NCI-H1436 treated with DMSO at 0.1 percent for 48 hours (cell line): Measurements from ENCODE around the gene TREX2.

Source experiments
- DNase-seq: peaks from one replicate; lab custom pipeline; 2025; lab: John Stamatoyannopoulos, UW

Gene TREX2

DNA sequence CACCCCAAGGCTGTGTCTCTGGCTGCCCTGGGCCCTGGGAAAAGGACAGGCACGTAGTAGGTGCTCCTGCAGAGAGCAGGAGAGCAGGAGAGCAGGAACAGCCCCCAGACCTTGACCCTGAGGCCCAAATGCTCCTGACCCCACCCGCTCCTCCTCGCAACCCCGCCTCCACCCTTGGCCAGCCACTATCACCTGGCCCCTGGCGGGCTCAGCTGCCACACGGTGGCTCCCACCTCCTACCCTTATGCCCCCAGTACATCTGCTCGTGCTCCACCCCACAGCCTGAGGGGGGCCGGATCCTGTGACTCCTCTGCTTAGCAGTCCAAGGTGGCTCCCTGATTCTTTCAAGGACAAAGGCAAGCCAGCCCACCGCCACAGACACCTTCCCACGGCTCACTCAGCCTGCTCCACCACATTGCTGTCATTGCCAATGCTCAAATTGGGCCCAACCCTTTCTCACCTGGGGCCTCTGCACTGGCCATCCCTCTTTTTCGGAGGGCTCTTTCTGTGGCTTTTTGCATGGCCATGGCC lies 30.0 kb upstream of the TREX2 start:
- no peak for DNase-seq

GRCh38 chrX:153475271-153475670 lies 29.4 kb upstream of the TREX2 start:
- no peak for DNase-seq

DNA sequence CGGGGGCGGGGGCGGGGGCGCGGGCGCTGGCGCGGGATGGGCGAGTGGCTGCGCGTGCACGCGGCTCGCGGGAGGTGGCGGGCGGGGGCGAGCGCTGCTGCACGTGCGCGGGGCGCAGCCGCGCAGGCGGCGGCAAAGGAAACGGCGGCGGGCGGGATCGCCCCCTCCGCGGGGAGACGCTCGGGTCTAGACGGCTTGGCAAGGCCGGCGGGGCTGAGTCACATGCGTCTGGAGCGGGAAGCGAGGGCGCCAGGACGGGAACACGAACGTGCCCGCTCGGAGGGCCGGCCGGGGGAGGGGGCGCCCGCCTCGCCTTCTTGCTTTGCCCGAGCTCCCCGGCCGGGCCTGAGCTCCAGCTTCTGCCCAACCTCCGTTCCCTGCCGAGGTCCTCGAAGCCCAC lies 28.9 kb upstream of the TREX2 start:
- no peak for DNase-seq

GRCh38 chrX:153474266-153474665 lies 28.4 kb upstream of the TREX2 start:
- no peak for DNase-seq

GRCh38 chrX:153473126-153473525 lies 27.3 kb upstream of the TREX2 start:
- no peak for DNase-seq

GRCh38 chrX:153471663-153472280 lies 25.9 kb upstream of the TREX2 start:
- DNase-seq: no peak

- DNase-seq: peak; percentile 70
Measured at GRCh38 chrX:153470411-153471363, 24.8 kb upstream of the TREX2 start, which contains the start of gene HAUS7. Gene HAUS7, minus strand, starts transcription at chrX:153470576. Its CDS starts 19 bp downstream, at chrX:153470557.

- no peak for DNase-seq
Measured at GRCh38 chrX:153469811-153470410, 24.1 kb upstream of the TREX2 start.

DNA sequence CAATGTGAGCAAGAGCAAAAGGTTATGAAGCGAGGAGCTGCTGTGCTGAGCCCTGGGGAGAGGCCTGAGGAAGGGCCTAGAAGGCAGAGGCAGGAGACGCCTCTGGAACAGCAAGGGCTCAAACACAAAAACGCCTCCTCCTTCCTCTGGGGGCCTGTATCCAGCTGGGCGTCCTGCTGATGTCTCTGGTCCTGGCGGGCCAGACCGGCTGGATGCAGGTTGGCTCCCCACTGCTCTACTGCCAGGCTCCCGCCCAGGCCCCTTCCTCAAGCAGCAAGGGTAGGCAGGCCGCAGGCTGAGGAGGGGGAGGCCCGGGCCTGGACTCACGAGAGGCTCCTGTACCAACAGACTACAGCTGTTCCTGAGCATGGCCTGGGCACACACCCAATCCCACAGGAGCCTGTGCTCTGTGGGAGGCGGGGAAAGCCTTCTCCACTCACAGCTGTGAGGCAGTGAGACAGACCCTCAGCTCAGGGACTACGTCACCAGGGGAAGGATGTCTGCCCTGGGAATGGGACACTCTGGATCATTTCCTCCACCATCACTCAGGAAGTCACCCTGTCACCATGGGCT lies 22.2 kb upstream of the TREX2 start:
- no peak for DNase-seq

DNA sequence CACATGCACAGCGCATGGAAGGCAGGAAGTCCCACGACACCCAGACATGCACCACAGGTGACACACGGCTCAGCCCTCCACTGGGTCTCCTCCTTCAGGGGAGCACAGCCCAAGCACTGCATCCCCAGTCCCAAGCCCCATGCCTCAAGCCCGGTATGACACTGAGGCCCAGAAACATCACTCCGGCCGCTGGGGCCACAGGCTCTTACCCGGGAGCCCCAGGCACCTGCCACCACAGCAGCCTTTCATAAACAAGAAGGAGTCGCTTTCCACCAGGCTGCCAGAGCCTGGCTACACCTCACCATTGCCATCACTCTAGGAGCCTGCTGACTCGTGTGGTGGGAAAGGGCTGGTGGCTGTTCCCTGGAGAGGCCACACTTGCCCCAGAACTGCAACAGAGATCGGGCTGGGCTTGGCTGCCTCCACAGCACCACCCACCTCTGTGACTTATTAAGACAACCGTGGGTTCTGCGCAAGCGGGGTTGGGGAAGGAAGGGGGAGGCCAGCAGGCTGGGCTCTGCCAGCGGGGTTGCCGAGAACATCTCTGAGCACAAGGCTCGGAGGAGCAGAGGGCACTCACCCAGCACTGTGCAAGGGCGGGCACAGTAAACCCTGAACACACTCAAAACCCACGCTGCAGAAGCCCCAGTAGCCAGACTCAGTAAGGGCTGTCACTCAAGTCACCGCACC lies 20.0 kb upstream of the TREX2 start:
- no peak for DNase-seq

- DNase-seq: no peak
Measured at GRCh38 chrX:153464116-153464515, 18.3 kb upstream of the TREX2 start.

- no peak for DNase-seq
Measured at GRCh38 chrX:153463556-153463955, 17.7 kb upstream of the TREX2 start.

GRCh38 chrX:153463031-153463430 lies 17.2 kb upstream of the TREX2 start:
- no peak for DNase-seq

GRCh38 chrX:153462291-153462690 lies 16.4 kb upstream of the TREX2 start:
- DNase-seq: no peak

GRCh38 chrX:153460826-153461225 lies 15.0 kb upstream of the TREX2 start:
- DNase-seq: no peak

GRCh38 chrX:153459986-153460385 lies 14.1 kb upstream of the TREX2 start:
- DNase-seq: no peak

DNA sequence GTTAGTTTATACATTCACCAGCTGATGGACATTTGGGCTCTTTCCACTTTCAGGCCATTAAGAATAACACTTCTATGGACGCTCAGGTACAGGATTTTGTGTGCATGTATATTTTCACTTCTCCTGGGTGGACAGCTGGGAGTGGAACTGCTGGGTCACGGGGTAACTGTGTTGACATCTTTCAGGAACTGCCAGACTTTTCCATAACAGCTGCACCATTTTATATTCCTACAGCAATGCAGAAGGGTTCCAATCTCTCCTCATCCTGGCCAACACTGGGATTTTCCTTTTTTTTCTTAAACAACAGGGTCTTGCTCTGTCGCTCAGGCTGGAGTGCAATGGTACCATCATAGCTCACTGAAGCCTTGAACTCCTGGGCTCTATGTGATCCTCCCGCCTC lies 12.6 kb upstream of the TREX2 start:
- DNase-seq: no peak

DNA sequence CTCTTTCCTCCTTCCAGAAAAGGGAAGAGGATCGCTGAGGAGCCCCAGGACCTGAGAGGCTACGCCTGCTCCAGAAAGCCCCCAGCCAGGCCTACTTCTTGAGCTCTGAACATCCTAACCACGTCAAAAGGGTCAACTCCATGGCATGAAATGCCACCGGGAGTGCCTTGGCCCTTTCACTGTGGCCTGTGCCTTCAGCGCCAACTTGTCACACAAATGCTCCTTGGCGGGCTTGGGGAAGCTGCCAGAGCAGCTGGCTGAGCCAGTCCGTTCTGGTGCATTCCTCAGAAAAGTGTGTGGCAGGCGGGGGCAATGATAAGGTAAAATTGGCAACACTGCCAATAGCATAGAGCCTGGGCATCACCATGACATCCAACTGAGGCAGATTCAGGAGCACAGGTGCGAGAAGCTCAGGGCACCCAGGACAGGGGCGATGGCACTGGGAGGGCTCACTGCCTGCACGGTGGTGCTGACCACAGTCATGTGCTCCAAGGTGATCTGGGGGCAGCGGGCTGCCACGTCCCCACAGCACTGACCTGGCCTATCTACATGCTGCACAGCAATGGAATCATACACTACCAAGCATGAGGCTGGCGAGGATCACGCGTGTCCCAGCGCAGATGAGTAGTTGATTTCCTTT lies 12.1 kb upstream of the TREX2 start:
- no peak for DNase-seq

DNA sequence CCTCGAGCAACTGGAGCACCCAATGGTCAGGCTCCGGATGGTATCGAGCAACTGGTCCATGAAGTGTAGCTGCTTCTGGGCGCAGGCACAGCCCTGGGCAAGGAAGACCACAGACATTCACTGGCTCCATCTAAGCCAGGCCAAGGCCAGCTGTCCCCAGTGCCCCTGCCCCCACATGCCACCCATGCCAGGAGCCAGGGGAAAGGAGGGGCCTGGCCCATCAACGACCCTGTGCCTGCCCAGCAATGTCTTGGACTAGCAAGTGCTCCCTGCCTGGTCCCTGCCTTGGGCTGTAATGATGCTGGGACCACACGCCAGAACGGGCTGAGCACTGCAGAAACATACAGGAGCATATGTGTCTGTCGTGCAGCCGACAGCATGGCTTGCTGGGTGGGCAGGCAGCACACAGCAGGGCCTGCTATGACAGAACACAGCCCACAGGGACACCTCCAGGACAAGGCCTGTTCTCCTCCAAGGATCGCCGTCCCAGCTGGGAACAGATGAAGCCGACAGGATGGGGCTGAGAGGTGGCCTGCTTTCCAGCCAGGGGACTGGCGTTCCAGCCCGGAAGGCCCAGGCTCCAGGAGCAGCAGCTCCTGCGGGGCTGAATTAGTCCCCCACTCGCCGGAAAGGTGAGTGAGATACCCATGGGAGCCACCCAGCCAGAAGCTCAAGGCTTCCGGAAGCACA lies 11.4 kb upstream of the TREX2 start:
- no peak for DNase-seq

DNA sequence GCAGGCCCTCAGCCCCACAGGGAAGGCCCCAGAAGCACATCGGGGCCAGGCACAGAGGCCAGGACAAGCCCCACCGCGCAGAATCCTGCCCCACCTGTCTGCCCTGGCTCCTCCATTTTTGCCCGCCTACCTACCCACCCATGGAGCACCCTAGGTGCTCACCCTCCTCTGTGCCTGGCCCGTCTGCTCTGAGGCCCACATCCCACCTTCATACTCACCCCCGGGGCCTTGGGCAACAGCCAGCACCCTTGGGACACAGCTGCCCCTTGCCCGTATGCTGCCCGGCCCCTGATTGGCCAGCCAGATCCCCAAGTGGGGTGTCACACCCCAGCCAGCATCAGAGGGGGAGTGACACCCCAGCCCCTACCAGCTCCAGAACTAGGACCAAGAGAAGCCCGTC lies 10.8 kb upstream of the TREX2 start:
- DNase-seq: no peak

GRCh38 chrX:153456161-153456560 lies 10.3 kb upstream of the TREX2 start:
- DNase-seq: no peak
